GM19240 (cell line): ENCODE results near the gene NGEF.
"Not testable (repeated sequence)": the region's sequence is repeated elsewhere in the genome, so short reads cannot be mapped to it uniquely, and the experiment has no call there.

Source experiments
- DNase-seq: peaks from one replicate; pipeline ENCODE4 v3.0.0; 2011; ENCODE audit warnings: low spot score; ENCODE audit not compliant: insufficient read length

The NGEF gene

DNA sequence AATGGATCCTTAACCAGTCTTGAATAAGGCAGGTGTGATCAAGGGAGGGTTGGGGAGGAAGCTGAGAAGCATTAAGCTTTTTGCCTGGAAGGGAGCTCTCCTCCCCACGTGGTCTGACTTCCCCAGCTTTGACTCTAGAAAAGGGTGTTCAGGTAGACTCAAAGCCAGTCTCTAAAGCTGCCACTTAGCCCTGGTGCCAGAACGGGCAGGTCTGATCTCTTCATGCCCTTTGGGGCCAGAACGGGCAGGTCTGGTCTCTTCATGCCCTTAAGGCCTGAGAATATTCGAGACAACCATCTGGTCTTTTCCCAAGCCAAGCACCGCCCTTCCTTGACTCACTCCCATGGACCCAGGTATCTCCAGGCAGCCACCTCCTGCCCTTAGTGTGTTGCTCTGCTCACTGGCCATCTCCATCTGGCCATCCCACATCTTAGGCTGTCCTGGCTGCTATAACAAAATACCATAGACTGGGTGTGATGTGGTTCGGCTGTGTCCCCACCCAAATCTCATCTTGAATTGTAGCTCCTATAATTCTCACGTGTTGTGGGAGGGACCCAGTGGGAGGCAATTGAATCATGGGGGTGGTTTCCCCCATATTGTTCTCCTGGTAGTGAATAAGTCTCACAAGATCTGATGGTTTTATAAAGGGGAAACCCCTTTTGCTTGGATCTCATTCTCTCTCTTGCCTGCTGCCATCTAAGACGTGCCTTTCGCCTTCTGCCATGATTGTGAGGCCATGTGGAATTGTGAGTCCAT lies 83.6 kb downstream of the NGEF start:
- no peak for DNase-seq

DNA sequence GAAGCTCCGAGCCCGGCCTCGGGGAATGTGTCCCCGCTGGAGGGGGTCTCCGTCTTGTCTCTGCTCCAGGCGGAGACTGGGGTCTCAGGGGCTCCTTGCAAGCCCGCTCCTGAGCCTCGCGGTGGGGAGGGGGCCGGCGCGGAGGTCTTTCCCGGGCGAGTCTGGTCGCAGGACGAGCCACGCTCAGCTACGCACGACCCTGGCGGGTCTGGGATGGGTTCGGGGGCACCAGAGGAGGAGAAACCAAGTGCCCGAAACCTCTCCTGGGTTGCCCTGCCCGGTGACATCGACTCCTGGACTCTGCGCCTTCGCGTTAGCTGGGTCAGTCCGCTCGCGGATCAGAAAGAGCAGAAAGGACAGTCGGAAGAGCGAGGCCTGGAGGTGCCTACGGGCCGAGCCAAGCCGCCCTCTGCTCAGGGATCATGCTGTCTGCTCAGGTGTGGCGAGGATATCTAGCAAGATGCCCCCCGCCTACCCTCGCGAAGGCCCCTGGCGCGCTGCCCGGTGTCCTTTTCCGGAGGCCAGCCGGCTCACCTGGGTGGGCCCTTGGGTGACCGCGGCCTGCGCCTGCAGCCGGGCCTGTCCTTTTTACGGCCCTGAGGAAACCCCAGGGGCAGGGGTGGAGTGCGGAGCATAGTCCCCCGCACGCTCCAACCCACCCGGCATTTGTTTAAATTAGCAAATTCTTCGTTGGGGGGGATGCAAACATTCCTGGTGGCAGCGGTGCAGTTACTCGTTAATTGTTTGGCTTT lies 84.3 kb downstream of the NGEF start:
- DNase-seq: no peak

DNA sequence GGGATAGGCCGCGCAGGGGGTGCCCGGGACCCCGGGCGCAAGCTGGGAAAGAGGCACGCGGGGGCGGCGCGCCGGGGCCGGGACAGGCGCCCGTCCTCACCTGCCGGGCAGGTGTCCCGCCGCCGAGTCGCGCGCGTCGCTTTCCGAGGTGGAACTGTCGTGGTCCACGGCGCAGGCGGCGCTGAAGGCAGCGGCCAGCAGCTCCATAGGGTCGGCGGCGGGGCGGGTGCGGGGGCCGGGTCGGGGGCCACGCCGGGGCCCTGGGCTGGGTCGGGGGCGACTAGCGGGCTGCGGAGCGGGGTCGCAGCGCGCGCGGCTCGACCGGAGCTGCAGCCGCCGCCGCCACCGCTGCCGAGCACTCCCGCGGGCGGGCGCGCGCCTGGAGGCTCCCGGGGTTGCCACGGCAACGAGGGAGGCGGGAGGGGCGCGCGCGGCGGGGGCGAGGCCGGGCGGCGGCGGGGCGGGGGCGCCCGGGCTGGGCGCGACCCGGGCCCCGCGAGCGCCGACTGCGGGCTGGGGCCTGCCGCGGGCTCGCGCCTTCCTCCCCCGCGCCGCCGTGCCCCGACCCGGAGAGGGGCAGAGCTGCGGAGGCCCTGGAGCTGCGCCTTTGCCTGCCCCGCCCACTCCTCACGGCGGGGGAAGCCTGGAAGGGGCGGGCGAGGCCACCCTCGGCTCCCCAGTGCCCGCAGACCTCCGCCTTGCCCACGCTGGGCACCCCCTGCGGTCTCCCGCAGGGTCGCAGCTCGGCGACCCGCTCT lies 85.1 kb downstream of the NGEF start:
- DNase-seq: no peak

DNA sequence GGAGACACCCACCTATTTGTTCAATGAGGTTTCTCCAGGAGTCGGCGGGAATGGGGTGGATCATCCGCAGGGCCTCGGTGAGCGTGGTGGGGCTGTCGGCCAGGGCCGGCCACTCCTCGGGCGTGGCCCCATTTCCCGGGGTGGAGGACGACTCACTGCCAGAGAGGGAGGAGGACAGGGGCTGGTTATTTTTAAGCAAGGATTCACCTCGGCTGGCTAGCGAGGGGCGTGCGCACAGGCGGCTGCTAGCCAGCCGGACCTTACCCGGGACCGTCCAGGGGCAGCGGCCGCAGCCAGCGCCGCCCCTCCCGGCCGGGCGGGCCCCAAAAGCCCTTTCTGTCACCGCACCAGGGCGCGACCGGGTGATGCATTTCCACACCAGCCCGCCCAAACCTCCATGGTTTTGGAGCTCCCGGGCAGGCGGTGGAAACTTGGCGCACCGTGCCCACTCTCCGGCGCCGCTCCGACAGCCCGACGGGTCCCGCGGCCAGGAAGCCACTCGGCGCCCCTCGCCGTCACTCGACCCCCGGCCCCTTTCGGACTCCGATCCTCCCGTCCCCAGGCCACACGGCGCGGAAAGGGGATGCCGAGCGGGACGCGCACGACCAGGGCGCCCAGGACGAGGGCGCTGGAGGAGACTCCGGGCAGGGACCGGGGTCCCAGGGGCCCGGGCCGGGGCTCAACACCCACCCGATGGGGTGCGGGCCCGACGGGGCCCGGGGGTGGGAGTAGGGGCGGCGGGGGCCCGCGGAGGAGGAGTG lies 85.8 kb downstream of the NGEF start:
- DNase-seq: no peak

DNA sequence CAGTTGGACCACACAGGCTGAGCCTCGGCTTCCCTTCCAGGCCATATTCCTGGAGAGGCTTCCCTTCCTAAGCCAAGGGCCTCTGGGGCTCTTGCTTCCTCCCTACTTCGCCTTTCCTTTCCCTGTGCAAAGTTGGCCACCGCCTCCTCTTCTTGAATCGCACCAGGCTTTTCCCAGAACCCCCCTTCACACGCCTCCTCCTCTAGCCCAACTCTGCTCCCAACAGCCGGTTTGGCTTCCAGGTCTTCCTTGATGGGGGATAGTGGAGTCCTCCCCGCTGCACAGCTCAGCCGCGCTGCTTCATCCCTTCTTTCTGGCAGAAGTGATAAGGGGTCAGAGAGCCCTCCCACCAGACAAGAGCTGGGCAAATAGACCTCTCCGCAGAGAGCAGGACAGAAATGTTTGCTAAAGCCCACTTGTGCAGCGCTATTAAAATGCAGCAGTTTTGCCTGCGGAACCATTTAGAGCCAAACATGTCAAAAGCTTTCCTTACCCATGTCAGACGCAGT lies 86.6 kb downstream of the NGEF start:
- no peak for DNase-seq

DNA sequence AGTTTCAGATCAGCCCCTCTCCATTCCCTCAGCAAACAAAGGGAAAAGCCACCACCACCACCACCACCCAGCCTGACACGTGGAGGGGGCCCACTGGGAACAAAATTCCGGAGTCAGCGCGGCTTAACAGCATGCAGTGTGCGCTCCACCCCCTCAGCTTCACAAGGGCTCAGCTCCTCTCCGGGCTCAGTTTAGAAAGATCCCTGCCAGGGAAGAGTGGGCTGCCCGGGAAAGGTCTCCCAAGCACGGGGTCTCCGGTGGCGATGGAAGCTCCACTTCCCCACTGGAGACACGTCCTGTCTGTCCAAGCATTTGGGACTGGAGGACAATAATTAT lies 87.3 kb downstream of the NGEF start:
- no peak for DNase-seq

DNA sequence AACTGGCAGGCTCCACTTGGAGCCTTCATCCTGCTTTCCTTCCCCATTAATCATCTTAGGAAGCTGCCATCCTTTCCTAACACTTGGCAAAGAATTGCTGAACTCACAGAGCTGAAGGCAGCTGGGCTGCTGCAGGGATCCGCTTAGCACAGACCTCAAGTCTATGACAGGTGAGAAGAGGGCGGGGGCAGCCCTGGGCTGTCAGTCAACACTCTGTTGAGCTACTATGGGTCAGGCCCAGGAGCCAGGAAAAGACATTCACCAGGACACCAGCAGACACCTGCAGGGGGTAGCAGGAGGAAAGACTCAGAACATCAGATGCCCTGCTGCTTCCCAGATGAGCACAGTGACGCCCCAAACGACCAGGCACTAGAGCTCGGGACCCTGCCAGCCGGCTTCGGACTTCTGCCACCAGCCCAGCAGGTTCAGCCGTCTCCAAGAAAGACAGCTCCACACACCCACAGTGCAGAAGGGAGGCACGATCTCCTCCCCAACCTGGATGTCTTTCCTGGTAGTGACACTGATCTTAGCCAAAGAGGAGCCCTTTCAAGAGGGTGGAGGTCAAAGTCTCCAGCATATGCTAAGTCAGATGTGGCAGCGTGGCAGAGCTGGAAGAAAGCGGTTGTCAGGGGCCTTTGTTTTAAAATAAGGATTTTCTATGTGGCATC lies 87.8 kb downstream of the NGEF start:
- DNase-seq: no peak

DNA sequence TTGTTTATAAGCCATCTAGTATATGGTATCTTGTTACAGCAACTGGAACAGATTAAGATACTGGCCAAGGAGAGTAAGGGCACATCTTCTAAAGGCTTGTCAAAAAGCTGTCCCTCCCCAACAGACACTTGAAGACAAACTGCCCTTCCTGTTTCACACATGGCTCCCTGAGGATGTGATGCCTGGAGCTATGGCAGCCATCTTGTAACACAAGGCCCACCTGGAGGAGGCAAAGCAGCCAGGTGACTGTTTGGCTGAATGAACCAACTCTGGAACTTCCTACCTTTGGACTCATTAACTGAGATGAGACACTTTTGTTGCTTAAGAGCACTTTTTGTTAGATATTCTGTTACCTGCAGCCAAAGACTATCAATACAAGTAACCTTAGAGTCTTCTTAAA lies 88.6 kb downstream of the NGEF start:
- no peak for DNase-seq

DNA sequence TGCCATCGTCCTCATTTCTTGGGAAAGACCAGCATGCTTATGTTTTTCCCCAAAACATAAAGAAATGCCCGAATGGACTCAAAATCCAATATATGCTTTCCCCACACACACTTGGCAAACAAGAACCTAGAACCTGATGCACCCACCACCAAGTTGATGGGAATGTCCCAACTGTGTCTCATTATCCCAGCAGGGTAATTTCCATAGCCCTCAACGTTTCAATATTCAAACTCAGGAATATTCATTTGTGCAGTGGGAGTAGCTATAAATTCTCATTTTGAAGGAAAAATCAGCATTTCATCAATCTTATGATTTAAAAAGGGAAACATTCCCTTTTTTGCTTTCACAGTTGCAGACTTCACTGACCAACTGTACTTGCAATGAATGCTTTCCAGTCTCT lies 92.3 kb downstream of the NGEF start:
- no peak for DNase-seq

DNA sequence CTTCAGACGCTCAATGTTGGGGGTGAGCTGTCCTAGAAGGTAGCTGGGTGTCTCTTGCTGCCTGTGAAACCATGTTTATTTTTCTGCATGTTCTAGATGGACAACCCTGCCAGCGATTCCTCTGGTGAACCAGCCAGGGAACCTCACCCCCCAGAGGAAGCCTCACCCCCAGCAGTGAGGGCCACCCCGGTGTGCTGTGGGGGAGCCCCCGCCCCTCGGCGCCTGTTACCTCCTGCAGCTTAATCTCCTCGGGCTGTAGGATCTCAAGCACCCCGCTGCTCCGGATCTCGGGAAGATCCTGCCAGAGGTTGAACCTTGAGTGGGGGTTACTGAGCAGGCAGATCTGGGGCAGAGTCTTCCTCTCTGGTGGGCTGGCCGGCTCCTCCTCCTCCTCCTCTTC lies 93.0 kb downstream of the NGEF start:
- no peak for DNase-seq

DNA sequence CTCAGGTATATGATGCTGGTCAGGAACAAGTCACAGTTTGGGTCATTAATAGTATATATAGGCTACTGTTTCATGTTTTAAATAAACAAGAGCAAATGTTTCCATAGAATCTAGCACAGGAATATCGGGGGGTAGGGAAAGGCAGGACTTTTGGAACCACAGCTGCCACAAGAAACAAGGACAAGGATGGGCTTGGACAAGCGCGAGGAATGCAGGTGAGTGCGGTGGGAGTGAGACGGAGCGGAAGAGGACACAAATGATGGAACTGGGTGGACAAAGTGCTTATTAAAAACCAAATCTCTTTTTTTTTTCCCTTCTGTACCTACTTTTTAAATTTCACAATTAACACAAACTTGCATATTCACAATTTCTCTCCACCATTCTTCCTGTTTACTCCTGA lies 93.9 kb downstream of the NGEF start:
- no peak for DNase-seq

DNA sequence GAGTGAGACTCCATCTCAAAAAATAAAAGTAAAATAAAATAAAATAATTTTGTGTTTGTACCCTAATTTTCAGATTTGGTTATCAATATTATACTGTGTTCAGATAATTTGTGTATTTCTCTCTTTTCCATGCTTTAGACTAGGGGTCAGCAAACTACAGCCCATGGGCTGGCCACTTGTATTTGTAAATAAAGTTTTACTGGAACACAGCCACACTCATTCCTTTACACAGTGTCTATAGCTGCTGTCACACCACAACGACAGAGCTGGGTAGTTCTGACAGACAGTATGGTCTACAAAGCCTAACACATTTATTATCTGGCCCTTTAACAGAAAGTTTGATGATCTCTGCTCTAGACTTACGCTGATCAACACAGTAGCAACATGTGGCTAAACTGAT lies 99.2 kb downstream of the NGEF start:
- DNase-seq: no peak

DNA sequence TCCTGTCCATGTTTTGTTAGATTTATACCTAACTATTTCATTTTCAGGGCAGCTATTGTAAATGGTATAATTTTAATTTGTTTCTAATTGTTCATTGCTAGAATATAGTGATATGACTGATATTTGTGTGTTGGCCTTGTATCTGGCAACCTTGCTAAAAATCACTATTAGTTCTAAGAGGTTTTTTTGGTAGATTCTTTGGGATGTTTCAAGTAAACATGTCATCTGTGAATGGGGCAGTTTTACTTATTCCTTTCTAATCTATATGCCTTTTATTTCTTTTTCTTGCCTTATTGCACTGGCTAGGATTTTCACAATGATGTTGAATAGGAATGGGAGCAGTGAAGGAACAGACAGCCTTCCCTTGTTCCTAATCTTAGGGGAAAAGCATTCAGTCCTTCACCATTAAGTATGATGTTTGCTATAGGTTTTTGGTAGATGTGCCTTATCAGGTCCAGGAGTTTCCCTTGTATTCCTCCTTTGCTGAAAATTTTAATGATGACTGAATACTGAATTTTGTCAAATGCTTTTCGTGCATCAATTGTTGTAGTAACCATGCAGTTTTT lies 101.3 kb downstream of the NGEF start:
- DNase-seq: no peak

DNA sequence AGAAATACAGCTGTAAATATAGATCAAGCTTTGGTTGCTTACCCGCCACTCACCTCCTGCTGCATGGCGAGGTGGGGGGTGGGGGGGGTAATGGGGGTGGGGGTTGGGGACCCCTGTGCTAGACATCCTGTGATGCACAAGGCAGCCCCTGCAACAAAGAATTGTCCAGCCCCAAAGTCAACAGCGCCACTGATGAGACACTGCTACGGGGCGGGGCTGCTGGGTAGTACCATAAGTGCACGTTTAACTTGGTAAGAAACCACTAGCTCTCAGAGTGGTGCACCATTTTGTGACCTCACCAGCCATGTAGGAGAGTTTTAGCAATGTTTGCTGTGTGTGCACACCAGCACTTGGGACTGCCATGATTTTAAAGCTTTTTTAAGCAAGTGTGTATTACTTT lies 102.7 kb downstream of the NGEF start:
- DNase-seq: no peak

DNA sequence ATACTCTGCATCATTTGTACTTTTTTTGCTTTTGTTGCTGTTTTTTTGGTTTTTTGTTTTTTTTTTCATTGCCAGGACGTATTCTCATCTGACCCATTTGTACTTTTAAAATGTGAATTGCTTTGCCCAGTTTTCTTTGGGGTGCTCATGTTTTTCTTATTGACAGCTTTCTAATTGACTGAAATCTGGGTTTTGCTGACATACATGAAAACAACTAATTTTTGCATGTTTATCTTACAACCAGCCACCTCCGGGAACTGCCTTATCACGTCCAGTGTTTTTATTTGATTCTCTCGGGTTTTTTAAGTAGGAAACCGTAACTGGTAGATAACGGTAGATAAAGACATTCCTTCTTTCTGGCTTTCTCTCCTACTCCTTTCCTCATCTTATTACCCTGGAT lies 104.4 kb downstream of the NGEF start:
- DNase-seq: no peak

DNA sequence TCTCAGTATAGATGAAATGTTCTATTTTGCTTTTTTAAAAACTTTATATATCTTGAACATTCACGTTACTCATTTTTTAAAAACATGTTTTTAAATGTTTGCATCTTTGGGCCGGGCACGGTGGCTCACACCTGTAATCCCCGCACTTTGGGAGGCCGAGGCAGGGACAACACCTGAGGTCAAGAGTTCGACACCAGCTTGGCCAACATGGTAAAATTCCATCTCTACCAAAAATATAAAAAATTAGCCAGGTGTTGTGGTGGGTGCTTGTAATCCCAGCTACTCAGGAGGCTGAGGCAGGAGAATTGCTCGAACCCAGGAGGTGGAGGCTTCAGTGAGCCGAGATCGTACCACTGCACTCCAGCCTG lies 105.4 kb downstream of the NGEF start:
- DNase-seq: not testable (repeated sequence)

DNA sequence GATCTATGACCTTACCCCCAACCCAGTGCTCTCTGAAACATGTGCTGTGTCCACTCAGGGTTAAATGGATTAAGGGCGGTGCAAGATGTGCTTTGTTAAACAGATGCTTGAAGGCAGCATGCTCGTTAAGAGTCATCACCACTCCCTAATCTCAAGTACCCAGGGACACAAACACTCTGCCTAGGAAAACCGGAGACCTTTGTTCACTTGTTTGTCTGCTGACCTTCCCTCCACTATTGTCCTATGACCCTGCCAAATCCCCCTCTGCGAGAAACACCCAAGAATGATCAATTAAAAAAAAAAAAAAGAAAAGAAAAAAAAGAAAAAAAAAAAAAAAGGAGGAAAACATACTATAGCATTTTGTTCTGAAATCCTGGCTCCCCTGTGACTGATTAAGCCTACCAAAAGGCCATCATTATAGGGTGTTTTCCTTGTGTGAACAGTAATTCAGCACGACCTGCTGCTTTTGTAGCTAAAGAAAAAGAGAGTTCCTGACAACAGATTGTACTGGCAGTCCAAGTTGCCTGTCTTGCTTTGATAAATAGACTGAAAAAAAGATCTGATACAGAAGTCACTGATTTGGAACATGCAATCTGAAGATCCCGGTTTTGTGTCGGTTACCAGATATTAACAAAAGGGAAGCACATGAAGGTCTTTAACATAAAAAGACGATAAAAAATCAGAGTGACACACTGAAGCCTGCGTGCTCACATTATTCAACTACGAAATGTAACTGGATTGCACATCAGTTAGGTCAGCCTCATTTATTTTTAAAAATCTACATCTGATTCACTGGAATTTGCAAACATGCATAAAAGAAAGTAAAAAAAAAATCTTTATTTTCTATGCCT lies 106.0 kb downstream of the NGEF start:
- DNase-seq: not testable (repeated sequence)

DNA sequence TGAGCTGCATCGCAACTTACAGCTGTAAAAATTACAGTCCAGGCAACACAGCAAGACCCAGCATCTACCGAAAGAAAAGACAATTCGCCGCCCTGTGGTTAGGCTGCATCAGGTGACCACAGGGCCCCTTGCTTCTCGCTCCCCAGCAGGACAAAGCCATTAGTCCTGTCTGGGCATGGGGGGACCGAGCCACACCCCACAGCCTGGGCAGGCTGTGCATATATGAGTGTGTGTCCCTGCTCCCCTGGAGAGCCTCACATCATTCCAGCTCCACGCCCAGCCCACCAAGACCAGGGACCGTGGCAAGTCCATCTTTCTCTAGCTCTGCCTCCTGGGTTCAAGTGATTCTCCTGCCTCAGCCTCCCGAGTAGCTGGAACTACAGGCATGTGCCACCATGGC lies 109.1 kb downstream of the NGEF start:
- DNase-seq: no peak

DNA sequence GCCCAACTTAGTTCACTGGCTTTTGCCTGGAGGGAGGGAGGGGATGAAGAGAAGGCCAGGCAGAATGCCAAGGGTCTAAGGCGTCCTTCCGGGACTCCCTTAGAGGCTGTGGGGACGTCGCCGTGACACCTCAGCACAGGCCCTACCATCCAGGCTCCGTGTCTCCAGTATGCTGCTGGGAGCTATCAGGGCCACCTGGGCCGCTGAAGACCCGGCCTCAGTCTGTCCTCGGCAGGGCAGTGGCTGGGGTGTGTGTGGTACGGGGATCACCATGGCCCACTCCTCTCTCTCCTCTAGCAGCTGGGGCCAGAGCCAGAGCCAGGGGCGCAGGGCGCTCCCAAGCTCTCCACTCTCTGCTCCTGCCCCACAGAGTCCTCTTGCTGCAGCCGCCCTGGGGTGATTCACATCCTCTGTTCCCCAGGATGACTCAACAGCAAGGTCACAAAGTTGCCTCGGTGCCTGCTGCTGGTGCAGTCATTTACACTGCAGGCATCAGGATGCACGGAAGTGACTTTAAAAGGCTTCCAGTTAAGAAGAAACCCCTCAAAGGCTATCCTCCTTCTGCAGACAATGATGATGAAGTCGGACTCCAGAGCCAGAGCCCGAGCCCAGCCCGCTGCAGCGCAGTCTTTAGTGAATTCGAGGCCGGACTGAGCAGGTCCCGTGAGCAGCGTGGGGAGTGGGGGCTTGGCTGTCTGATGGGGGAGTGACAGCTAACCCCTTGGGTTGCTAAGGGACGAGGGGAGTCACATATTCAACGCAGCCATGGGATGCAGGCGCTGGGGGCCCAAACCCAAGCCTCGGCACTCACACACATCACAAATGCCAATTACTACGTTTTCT lies 111.1 kb downstream of the NGEF start:
- DNase-seq: no peak
